ENCODE data around the gene IGFBP5. TPM values are rescaled to one million over a fixed set of nuclear protein-coding genes. Genes with fewer than 3 reads are reported as not detected.

The IGFBP5 gene, protein sequence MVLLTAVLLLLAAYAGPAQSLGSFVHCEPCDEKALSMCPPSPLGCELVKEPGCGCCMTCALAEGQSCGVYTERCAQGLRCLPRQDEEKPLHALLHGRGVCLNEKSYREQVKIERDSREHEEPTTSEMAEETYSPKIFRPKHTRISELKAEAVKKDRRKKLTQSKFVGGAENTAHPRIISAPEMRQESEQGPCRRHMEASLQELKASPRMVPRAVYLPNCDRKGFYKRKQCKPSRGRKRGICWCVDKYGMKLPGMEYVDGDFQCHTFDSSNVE
- total RNA-seq, result not detected

GRCh38 chr2:216695401-216695821 lies at the start of gene IGFBP5:
IGFBP5 (minus strand) TSS chr2:216695549; CDS start chr2:216694775, 774 bp downstream.
- POLR2A ChIA-PET, result no interaction called here
- CTCF ChIA-PET, result no interaction called here

DNA sequence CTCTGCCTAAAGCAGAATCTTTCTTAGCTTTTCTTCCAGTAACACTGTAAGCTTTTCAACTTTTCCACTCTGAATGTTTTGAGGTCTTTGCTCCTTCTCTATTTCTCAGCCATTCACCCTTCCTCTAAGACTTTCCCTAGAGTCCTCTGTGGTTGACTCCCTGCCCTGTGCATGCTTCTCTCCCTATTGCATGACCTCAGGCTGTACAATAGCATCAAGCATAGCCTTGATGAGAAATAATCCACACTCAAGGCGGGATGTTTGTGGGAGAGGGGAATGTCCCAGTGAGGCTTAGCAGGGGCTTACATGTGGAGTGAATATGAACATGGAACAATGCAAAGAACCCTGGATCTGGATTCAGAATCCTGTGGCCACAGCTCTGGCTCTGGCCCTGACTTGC lies 48.4 kb upstream of the IGFBP5 start:
- ChIA-PET POLR2A (no interaction called here), CTCF (no interaction called here)

DNA sequence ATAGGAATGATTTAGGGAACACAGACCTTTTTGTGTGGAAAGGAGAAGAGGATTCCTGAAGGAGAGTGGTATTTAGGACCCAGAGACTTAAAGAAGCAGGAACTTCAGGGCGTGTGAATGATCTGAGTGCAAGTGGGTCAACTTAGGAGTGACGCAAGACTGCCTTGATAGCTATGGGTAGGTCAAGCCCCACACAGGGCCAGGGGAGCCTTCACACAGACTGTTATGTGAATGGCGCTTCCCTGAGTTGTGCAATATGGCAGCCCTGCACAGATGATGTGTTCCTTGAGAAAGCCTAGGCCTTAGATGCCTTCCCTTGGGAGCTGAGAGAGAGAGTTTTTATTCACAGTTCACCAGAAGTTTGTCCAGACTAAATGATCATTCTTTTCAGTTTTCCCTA lies 47.1 kb upstream of the IGFBP5 start:
- CTCF ChIA-PET, result no interaction called here

GRCh38 chr2:216741223-216741593 lies 45.9 kb upstream of the IGFBP5 start:
- CTCF ChIA-PET, result no interaction called here
- POLR2A ChIA-PET, result no interaction called here

More for the DNA sequence above, 47.1 kb upstream of the IGFBP5 start:
- POLR2A ChIA-PET, result no interaction called here

DNA sequence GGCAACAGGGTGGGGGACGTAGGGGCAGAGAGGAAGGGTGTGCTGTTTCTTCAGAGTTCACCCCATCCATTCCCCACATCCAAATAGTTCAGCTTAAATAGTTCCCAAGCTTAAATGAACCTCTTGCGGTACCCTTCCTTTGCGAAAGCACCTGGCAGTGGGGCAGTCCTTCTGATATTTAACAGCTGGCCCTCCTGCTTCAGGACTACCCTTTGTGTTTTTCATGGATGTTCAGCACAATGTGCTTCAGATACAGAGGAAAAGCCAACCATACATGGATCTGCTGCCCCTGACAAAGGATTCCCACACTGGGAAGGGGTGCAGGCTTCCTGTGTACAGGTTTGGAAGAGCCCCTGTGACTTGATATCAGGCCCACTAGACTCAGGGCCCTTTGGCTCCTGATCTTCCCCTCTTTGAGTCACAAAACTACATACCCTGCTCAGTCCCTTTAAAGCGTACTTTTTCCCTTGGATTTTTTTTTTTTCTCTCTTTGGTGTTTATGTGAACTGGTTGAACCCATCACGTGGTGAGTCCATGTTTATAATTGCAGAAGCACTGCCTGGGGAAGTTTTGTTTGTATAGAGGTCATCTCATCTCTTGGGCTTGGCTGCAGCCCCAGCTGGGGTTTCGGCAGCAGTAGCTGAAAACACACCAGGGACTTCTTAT lies 45.3 kb upstream of the IGFBP5 start:
- CTCF ChIA-PET, result no interaction called here

GRCh38 chr2:216739035-216739434 lies 43.7 kb upstream of the IGFBP5 start:
- ChIA-PET CTCF (no interaction called here), POLR2A (no interaction called here)

More for the DNA sequence above, 45.3 kb upstream of the IGFBP5 start:
- POLR2A ChIA-PET, result no interaction called here

GRCh38 chr2:216737676-216738075 lies 42.3 kb upstream of the IGFBP5 start:
- ChIA-PET CTCF (no interaction called here), POLR2A (no interaction called here)

DNA sequence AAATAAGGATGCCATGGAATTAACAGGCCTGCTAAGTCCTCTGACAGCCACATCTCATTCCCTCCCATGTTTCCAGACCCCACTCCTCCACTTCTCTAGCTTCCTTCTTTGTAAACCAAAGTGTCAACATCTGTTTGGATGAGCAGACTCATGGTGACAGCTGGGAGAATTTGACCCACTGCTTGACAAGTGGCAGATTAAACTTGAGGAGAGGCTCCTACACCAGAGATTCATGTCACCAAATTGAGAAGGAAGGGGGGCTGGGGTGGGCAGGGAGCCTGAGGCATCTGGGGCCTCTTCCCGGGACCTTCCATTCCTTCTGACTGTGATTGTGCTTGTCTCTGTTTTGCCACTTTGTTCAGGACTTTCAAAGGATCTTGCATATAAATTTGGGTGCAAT lies 41.0 kb upstream of the IGFBP5 start:
- ChIA-PET POLR2A (interaction anchor here (0.7 kb wide), 1 partner anchor 1132 kb away, joined by 7 read pairs; no protein-coding TSS in a partner anchor), CTCF (interaction anchor here (0.6 kb wide), 1 partner anchor 396 kb away, joined by 3 read pairs; no protein-coding TSS in a partner anchor)

DNA sequence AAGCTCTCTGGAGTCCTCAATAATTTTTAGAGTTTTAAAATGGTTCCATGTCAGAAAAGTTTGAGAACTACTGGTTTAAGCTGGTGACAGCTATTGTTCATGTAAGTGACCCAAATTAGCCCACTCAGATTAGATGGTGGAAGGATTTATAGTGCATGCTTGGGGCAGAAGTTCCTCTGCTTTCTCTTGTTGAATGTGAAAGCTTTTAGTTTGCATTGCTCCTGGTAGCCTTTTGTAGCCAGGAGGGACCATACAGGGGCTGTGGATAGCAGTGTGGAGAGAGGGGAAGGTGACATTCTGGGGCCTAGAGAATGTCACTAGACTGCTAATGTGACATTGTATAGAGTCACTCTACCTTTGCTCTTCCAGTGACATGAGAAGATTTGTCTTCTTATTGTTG lies 40.3 kb upstream of the IGFBP5 start:
- CTCF ChIA-PET, result no interaction called here
- POLR2A ChIA-PET, result interaction anchor here (0.7 kb wide), 1 partner anchor 1133 kb away, joined by 7 read pairs; no protein-coding TSS in a partner anchor

GRCh38 chr2:216735086-216735485 lies 39.7 kb upstream of the IGFBP5 start:
- ChIA-PET CTCF (no interaction called here), POLR2A (no interaction called here)

DNA sequence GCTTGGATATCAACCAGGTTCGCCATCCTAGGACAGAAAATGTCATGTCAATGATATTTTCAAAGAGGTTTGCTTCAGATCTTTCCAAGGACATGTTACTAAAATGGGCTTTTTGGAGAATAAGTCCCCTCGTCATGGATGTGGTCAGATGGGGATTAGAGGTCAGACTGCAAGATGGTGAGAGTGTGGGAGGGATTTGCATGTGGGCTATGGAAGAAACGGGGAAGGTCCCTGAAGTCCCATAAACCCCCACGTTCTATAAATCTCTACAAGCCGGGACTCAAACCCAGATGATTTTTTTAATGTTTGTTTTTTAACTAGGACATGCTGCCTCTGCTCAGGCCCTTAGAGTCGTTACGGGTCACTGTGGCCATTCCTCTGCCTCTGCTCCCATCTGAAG lies 37.7 kb upstream of the IGFBP5 start:
- CTCF ChIA-PET, result no interaction called here
- POLR2A ChIA-PET, result no interaction called here

DNA sequence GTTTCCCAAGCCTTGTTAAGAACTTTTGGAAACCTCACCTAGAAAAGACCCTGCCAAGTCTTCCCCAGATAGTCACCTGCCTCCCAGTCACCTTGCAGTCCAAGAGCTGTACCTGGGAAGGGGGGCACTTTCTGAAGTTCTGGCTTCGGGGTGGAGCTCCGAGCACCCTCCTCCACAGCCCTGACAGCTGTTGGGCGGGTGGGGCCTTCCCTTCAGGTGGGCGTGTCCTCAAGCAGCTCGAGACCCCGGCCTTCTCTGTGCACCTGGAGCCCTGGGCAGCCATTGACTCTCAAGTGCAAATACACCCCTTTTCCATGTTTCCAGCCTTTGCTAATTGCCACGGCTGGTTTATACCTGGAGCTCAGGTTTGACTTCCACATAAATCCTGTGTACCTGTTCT lies 37.0 kb upstream of the IGFBP5 start:
- ChIA-PET CTCF (no interaction called here), POLR2A (no interaction called here)

GRCh38 chr2:216731465-216731864 lies 36.1 kb upstream of the IGFBP5 start:
- ChIA-PET POLR2A (no interaction called here), CTCF (no interaction called here)

DNA sequence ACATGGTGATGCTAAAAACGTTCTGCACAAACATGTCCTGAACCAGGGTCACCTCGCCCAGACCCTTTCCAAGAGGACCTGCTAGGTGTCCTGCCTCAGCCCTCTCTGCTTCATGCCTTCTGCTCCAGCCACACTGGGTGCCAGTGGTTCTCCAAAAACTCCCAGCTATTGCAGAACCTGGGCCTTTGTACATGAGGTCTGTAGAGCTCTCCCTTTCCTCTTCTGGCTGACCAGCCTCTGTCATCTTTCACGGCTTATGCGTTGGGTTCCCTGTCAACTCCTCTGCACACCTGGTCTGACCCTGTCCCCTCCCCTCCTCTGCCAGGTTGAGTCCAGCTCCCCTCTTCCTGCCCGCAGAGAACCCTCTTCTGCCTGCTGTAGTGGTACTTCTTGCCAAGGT lies 35.5 kb upstream of the IGFBP5 start:
- CTCF ChIA-PET, result no interaction called here

DNA sequence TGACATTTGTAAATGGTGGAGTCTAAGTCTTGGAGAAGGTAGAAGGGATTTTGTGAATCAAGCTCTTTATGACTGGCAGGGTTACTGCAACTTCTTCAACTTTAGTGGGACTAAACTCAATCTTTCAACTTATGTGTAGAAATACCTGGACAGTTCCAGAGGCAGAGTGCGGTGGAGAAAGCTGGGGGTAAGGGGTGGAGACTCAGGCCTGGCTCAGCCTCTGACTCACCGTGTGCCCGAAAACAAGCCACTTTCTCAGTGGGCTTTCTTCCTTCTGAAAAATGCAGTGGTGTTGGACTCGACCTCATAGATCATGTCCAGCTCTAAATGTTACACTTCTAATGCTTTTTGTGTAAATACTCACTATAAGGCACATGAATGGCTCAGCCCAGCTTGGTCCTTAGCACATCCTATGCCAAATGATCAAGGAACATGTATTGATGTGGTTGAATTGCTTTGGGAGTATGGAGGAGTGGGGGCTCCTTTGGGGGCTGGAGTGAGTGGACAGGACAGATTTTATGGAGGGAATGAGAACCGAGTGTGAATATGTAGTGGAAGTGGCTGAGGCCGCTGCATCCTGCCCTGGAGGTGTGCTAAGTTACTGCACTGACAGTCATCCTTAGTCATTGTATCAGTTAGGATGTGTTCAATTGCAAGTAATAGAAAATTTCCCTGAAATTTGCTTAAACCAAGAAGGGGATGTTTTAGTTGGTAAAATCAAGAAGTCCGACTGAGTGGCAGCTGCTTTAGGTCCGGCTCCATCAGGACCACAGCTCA lies 32.2 kb upstream of the IGFBP5 start:
- ChIA-PET POLR2A (no interaction called here), CTCF (no interaction called here)

More for the DNA sequence above, 35.5 kb upstream of the IGFBP5 start:
- POLR2A ChIA-PET, result no interaction called here

DNA sequence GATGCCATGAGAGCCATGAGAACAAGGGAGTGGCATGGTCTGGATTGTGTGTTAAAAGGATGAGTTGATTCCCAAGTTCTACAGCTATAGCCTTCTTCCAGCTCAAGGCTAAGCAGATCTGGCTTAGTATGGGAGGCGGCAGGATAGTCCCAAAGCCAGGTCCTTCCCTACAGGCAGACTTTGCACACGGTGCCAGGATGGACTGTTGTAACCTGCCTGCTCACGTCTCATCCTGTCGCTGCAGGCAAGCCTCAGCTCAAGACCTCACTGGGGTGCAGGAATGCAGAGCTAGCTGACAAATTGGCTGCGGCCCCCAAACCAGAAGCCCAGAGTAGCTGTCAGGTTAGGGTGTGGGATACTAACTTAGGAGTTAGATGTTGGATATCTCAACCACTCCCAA lies 28.8 kb upstream of the IGFBP5 start:
- ChIA-PET POLR2A (no interaction called here), CTCF (no interaction called here)

- POLR2A ChIA-PET, result no interaction called here
- CTCF ChIA-PET, result no interaction called here
Measured at GRCh38 chr2:216721141-216721540, 25.8 kb upstream of the IGFBP5 start.

- ChIA-PET CTCF (no interaction called here), POLR2A (no interaction called here)
Measured at GRCh38 chr2:216720722-216721121, 25.4 kb upstream of the IGFBP5 start.

- ChIA-PET POLR2A (no interaction called here), CTCF (interaction anchor here (0.6 kb wide), 1 partner anchor 448 kb away, joined by 3 read pairs; no protein-coding TSS in a partner anchor)
Measured at GRCh38 chr2:216717907-216718615, 22.7 kb upstream of the IGFBP5 start.

GRCh38 chr2:216717491-216717901 lies 22.1 kb upstream of the IGFBP5 start:
- ChIA-PET CTCF (no interaction called here), POLR2A (interaction anchor here (0.5 kb wide), 1 partner anchor 211 kb away, joined by 3 read pairs; no protein-coding TSS in a partner anchor)
